ENCODE data around the gene FLACC1. TPM values are rescaled to one million over a fixed set of nuclear protein-coding genes. Genes with fewer than 3 reads are reported as not detected.

Gene FLACC1
- total and polyA plus RNA-seq, 2 of the 8 experiments (the other 6 are each of a cell fraction or from before 2014, with no cell fraction given): 0.58 TPM; not detected in 1

- Histone ChIP-seq H3K36me3 (ENCODE audit: control insufficient read depth in 2 of 4, insufficient read depth in 4 of 4, low read length in 3 of 4) (no peaks in the 10 kb centered on the region), H2BK20ac (ENCODE audit: low read length) (no peak overlapping the region), H4K8ac (ENCODE audit: extremely low read depth, insufficient read depth, low read length) (no peak overlapping the region), H2BK15ac (ENCODE audit: low read length) (no peak overlapping the region), H3K9me3 (ENCODE audit: insufficient read depth in 2 of 2, low read depth in 1 of 2, low read length in 1 of 2) (no peaks in the 10 kb centered on the region), H2BK5ac (ENCODE audit: low read depth, low read length) (no peak overlapping the region), H3K4me3 (ENCODE audit: extremely low read depth in 1 of 4, insufficient read depth in 2 of 4, low read depth in 3 of 4, low read length in 4 of 4) (no peak overlapping the region), H3K14ac (ENCODE audit: insufficient read length) (no peak overlapping the region), H3K56ac (replicated peaks; ENCODE audit: insufficient read length, low read depth, low read length) (no peak overlapping the region), H3K23ac (ENCODE audit: insufficient read length) (no peak overlapping the region), H2AFZ (ENCODE audit: low read length) (no peak overlapping the region), H2AK5ac (ENCODE audit: low read depth, low read length) (no peak overlapping the region), H4K5ac (ENCODE audit: insufficient read length, low read depth, low read length) (no peak overlapping the region), H4K20me1 (replicated peaks in 1 of 2; ENCODE audit: control insufficient read depth in 1 of 2, insufficient read depth in 2 of 2, low read length in 2 of 2) (no peaks in the 10 kb centered on the region), H3K4me2 (ENCODE audit: insufficient read depth in 1 of 2, low read depth in 2 of 2, low read length in 2 of 2) (no peak overlapping the region), H2BK12ac (ENCODE audit: low read depth, low read length) (no peak overlapping the region), H4K91ac (replicated peaks; ENCODE audit: insufficient read length, low read length) (no peak overlapping the region), H3K4me1 (replicated peaks in 1 of 4; ENCODE audit: control insufficient read depth in 3 of 4, insufficient read depth in 4 of 4, low read length in 3 of 4) (no peaks in the 10 kb centered on the region), H3K18ac (ENCODE audit: extremely low read depth, low read length) (no peak overlapping the region), H3K27ac (ENCODE audit: low read depth, low read length) (no peak overlapping the region), H3K79me2 (ENCODE audit: control insufficient read depth in 1 of 2, insufficient read depth in 2 of 2, low read length in 2 of 2) (no peaks in the 10 kb centered on the region), H3K4ac (replicated peaks; ENCODE audit: insufficient read length, low read depth, low read length) (no peak overlapping the region), H3K79me1 (ENCODE audit: low read depth, low read length) (no peaks in the 10 kb centered on the region), H2BK120ac (replicated peaks; ENCODE audit: low read depth, low read length) (no peak overlapping the region), H3K23me2 (ENCODE audit: low read depth, low read length) (no peaks in the 10 kb centered on the region), H3K9ac (replicated peaks in 1 of 4; ENCODE audit: extremely low read depth in 1 of 4, low read depth in 3 of 4, low read length in 3 of 4) (no peak overlapping the region), H3K27me3 (replicated peaks in 1 of 4; ENCODE audit: control insufficient read depth in 3 of 4, extremely low read depth in 1 of 4, insufficient read depth in 3 of 4, low read length in 3 of 4) (no peaks in the 10 kb centered on the region)
- FAIRE-seq (no peak), DNase-seq (ENCODE audit: low read depth in 1 of 2, low spot score in 2 of 2) (no peak)
- ChIA-PET POLR2A (ENCODE audit: partially characterized antibody) (no interaction called here), CTCF (ENCODE audit: partially characterized antibody) (interaction anchor here (6.5 kb wide), 1 partner anchor 14 kb away, joined by 59 read pairs; no protein-coding TSS in a partner anchor)
- TF ChIP-seq HDAC6 (IDR thresholded peaks at IDR 0.05; ENCODE audit: low read depth, low read length) (no peak), CBX5 (IDR thresholded peaks at IDR 0.05; ENCODE audit: low read depth, low read length) (no peak), JUND (IDR thresholded peaks at IDR 0.05; ENCODE audit: low read length) (no peak), MAFK (IDR thresholded peaks at IDR 0.05; ENCODE audit: low read depth, low read length) (no peak), TEAD4 (IDR thresholded peaks at IDR 0.05; ENCODE audit: low read depth, low read length) (no peak), SIRT6 (IDR thresholded peaks at IDR 0.05; ENCODE audit: low read length) (no peak), GABPA (IDR thresholded peaks at IDR 0.05; ENCODE audit: borderline replicate concordance, insufficient read depth, low read length) (no peak), TAF7 (optimal IDR thresholded peaks at IDR 0.05; ENCODE audit: borderline replicate concordance, low read depth, low read length) (no peak), JUN (IDR thresholded peaks at IDR 0.05; ENCODE audit: low read depth, low read length) (no peak), FOSL1 (IDR thresholded peaks at IDR 0.05; ENCODE audit: insufficient read depth, low read depth, low read length) (no peak), SRF (IDR thresholded peaks at IDR 0.05; ENCODE audit: low read depth, low read length) (no peak)
- TF ChIP-seq, protein P1, sequence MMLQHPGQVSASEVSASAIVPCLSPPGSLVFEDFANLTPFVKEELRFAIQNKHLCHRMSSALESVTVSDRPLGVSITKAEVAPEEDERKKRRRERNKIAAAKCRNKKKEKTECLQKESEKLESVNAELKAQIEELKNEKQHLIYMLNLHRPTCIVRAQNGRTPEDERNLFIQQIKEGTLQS (IDR thresholded peaks at IDR 0.05; ENCODE audit: insufficient read depth, low read depth, low read length): no peak
- 67% methylated on average over 1 of the region's 1 CpG; no CpG with 5 or more reads in 1 of the 2 experiments for WGBS, 2 experiments (ENCODE audit: extremely low coverage in 1 of 2, insufficient coverage in 1 of 2, insufficient read length in 1 of 2, insufficient replicate concordance in 2 of 2, low coverage in 1 of 2, low lambda C conversion rate in 2 of 2, missing lambda C conversion rate in 1 of 2)
These were observed 8.4 kb downstream of the FLACC1 start for GRCh38 chr2:201348758-201349157.

Data from H1 (cell line).